Caco-2 (cell line): ENCODE measurements around the gene CYP2D6. TPM values are rescaled to one million over a fixed set of nuclear protein-coding genes. Genes with fewer than 3 reads are reported as not detected.
"Not testable (repeated sequence)": the region's sequence is repeated elsewhere in the genome, so short reads cannot be mapped to it uniquely, and the experiment has no call there.

Experiments used
- BruUV-seq: library from RNA; stranded (reverse); fragments of 400-500 nt; replicated peaks from 2 replicates; lab custom pipeline; 2021; lab: Mats Ljungman, UMichigan
- CTCF ChIA-PET: fragments of 300-600 bp; sonication (Branson Sonifier 250); formaldehyde crosslinking; loops from one replicate; lab custom pipeline; 2022; ENCODE audit warnings: antibody characterized with exemption; lab: Charles Lee
- POLR2A ChIA-PET: fragments of 300-600 bp; sonication (Branson Sonifier 250); formaldehyde crosslinking; loops from one replicate; lab custom pipeline; 2022; ENCODE audit warnings: antibody characterized with exemption; lab: Charles Lee
- DNase-seq, 2 experiments: peaks; one replicate each; pipeline versions ENCODE4 v3.0.0 to v3.0.0-alpha.2; 2020 to 2022
- H3K27me3 ChIP-seq: replicated peaks from 2 replicates; pipeline ENCODE4 v1.6.0; 2011; ENCODE audit warnings: low read length; ENCODE audit not compliant: control insufficient read depth, insufficient read depth
- H3K36me3 ChIP-seq: 2 replicates; pipeline ENCODE4 v1.5.1; 2011; ENCODE audit warnings: low read length; ENCODE audit not compliant: control insufficient read depth, insufficient read depth
- H3K4me1 ChIP-seq: fragments of 250-450 bp; sonication (Bioruptor Pico); 2 replicates; pipeline ENCODE4 v1.5.1; 2020; ENCODE audit warnings: mild to moderate bottlenecking
- H3K4me3 ChIP-seq: 2 replicates; pipeline ENCODE4 v1.5.1; 2011; ENCODE audit warnings: low read depth, mild to moderate bottlenecking, control low read depth, low read length
- H3K9me3 ChIP-seq: fragments of 250-450 bp; sonication (Bioruptor Pico); 2 replicates; pipeline ENCODE4 v1.5.1; 2020; ENCODE audit warnings: mild to moderate bottlenecking, moderate library complexity
- H3K27ac Mint-ChIP-seq: one replicate; pipeline ENCODE4 v1.8.0; 2022; ENCODE audit warnings: mixed read lengths; ENCODE audit not compliant: unreplicated experiment
- H3K27me3 Mint-ChIP-seq: one replicate; pipeline ENCODE4 v1.8.0; 2022; ENCODE audit warnings: mixed read lengths; ENCODE audit not compliant: insufficient read depth, unreplicated experiment
- H3K36me3 Mint-ChIP-seq: one replicate; pipeline ENCODE4 v1.8.0; 2022; ENCODE audit warnings: mild to moderate bottlenecking, mixed read lengths; ENCODE audit not compliant: insufficient read depth, unreplicated experiment
- H3K4me1 Mint-ChIP-seq: one replicate; pipeline ENCODE4 v1.8.0; 2022; ENCODE audit warnings: low read depth, mixed read lengths; ENCODE audit not compliant: unreplicated experiment
- H3K4me3 Mint-ChIP-seq: one replicate; pipeline ENCODE4 v1.8.0; 2022; ENCODE audit warnings: mild to moderate bottlenecking, moderate library complexity, mixed read lengths; ENCODE audit not compliant: unreplicated experiment
- H3K9me3 Mint-ChIP-seq: one replicate; pipeline ENCODE4 v1.8.0; 2022; ENCODE audit warnings: mixed read lengths; ENCODE audit not compliant: unreplicated experiment
- CTCF ChIP-seq, 2 experiments: fragments of 200-600 bp in 1 of 2; IDR thresholded peaks; 1 replicate in 1 of 2; 2 replicates in 1 of 2; pipeline versions ENCODE4 v1.5.1 to v1.8.0; 2011 to 2022; ENCODE audit warnings: antibody characterized with exemption in 1 of 2, control low read depth in 1 of 2, inconsistent platforms in 1 of 2, low read depth in 1 of 2, low read length in 1 of 2, mild to moderate bottlenecking in 1 of 2, moderate library complexity in 1 of 2; ENCODE audit not compliant: insufficient read depth in 1 of 2, severe bottlenecking in 1 of 2, unreplicated experiment in 1 of 2
- intact Hi-C: fragments of 100-400 bp; cut with micrococcal nuclease; formaldehyde crosslinking; loops from one replicate; pipeline ENCODE4 v1.10.0; 2022; ENCODE audit not compliant: unreplicated experiment
- total RNA-seq: library from RNA; stranded (reverse); gene quantifications from 2 replicates; pipeline ENCODE4 v1.2.3, GENCODE V29; 2022

The CYP2D6 gene
- total RNA-seq, 1 experiment from 2014 or later: 1.7 TPM

DNA sequence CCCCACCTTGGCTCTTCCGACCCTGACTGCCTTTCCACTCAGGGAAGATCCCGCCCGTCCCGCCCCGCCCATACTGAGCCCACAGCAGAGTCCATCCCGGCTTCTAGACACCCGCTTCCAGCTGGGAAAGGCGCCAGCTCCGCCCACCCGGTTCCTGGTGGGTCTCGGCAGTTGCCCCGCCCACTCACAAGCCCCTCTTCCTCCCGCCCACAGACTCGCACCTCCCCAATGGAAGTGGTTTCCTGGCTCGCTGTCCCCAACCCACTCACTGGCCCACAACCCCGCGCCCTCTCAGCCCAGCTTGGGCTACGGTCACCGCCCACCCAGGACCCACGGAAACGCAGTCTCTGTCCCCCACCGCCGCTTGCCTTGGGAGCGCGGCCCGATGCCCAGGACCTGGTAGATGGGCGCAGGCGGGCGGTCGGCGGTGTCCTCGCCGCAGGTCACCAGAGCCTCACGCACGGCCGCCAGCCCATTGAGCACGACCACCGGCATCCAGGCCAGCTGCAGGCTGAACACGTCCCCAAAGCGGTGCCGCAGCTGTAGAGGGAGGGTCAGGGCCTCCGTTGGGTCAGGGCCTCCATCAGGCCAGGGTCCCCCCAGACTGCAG, 22.2 kb upstream of the CYP2D6 start:
- no peak overlapping the region for H3K4me3 Mint-ChIP-seq
- intact Hi-C loops: no loop called here
- POLR2A ChIA-PET: no interaction called here

DNA sequence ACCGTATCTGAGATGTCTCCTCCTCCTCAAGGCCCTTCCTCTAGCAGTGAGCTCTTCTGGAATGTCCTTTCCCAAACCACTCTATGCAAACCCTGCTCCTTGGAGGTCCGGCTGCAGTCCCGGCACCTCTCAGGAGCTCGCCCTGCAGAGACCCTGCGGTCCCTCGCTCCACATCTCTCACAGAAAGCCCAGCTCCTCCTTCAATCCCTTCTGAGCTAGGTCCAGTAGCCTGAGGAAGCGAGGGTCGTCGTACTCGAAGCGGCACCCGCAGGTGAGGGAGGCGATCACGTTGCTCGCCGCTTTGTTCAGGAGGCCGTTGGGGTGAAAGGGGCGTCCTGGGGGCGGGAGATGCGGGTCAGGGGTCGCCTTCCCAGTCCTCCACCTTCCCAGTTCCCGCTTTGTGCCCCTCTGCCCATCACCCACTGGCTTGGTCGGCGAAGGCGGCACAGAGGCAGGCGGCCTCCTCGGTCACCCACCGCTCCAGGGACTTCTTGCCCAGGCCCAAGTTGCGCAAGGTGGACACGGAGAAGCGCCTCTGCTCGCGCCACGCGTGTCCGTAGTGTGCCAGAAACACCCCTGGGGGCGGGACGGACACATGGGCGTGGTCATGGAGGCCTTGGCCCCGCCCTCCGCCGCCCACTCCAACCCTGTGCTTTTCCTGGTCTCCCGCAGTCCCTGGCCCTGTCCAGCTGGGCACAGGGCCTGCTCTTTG, 21.5 kb upstream of the CYP2D6 start:
- no peak for TF ChIP-seq CTCF (IDR thresholded peaks at IDR 0.05; ENCODE audit: insufficient read depth in 1 of 2, low read depth in 1 of 2, low read length in 1 of 2, severe bottlenecking in 1 of 2, unreplicated experiment in 1 of 2)
- no peaks in the 10 kb centered on the region for H3K4me1 Mint-ChIP-seq
- H3K9me3 Mint-ChIP-seq: no peaks in the 10 kb centered on the region
- intact Hi-C loops: no loop called here
- CTCF ChIA-PET: no interaction called here
- peaks cover 50% of the 10 kb centered on the region for H3K36me3 Mint-ChIP-seq
- no peaks in the 10 kb centered on the region for H3K27me3 ChIP-seq
- no peak for DNase-seq
- no peaks in the 10 kb centered on the region for H3K36me3 ChIP-seq
- H3K4me3 ChIP-seq: no peak overlapping the region
- H3K4me3 Mint-ChIP-seq: no peak overlapping the region
- POLR2A ChIA-PET: no interaction called here
- H3K9me3 ChIP-seq: no peaks in the 10 kb centered on the region
- H3K4me1 ChIP-seq: no peaks in the 10 kb centered on the region
- peak overlapping the region; percentile 24 for H3K27ac Mint-ChIP-seq
- no TSS peak for BruUV-seq
- no peaks in the 10 kb centered on the region for H3K27me3 Mint-ChIP-seq

More for the DNA sequence above, 22.2 kb upstream of the CYP2D6 start:
- no peaks in the 10 kb centered on the region for H3K9me3 ChIP-seq
- Mint-ChIP-seq H3K36me3 (peaks cover 50% of the 10 kb centered on the region), H3K4me1 (no peaks in the 10 kb centered on the region), H3K27ac (no peak overlapping the region), H3K27me3 (no peaks in the 10 kb centered on the region), H3K9me3 (no peaks in the 10 kb centered on the region)
- CTCF ChIA-PET: no interaction called here
- no peaks in the 10 kb centered on the region for H3K27me3 ChIP-seq
- H3K4me1 ChIP-seq: no peaks in the 10 kb centered on the region
- no TSS peak for BruUV-seq
- H3K36me3 ChIP-seq: no peaks in the 10 kb centered on the region; the same call in 1 of the 2 replicates
- TF ChIP-seq CTCF (IDR thresholded peaks at IDR 0.05; ENCODE audit: insufficient read depth in 1 of 2, low read depth in 1 of 2, low read length in 1 of 2, severe bottlenecking in 1 of 2, unreplicated experiment in 1 of 2): no peak
- H3K4me3 ChIP-seq: no peak overlapping the region
- no peak for DNase-seq

GRCh38 chr22:42150727-42151590, 20.3 kb upstream of the CYP2D6 start:
- ChIA-PET CTCF (no interaction called here), POLR2A (no interaction called here)
- Mint-ChIP-seq H3K4me3 (no peak overlapping the region), H3K27ac (peak overlapping the region; percentile 24), H3K9me3 (no peaks in the 10 kb centered on the region), H3K36me3 (peaks cover 46% of the 10 kb centered on the region), H3K4me1 (no peaks in the 10 kb centered on the region), H3K27me3 (no peaks in the 10 kb centered on the region)
- no peaks in the 10 kb centered on the region for H3K9me3 ChIP-seq
- no peak for TF ChIP-seq CTCF (IDR thresholded peaks at IDR 0.05; ENCODE audit: insufficient read depth in 1 of 2, low read depth in 1 of 2, low read length in 1 of 2, severe bottlenecking in 1 of 2, unreplicated experiment in 1 of 2)
- no peak for DNase-seq
- no peaks in the 10 kb centered on the region for H3K27me3 ChIP-seq
- H3K4me1 ChIP-seq: no peaks in the 10 kb centered on the region
- H3K36me3 ChIP-seq: no peaks in the 10 kb centered on the region
- H3K4me3 ChIP-seq: no peak overlapping the region
- BruUV-seq: no TSS peak
- intact Hi-C loops: no loop called here

DNA sequence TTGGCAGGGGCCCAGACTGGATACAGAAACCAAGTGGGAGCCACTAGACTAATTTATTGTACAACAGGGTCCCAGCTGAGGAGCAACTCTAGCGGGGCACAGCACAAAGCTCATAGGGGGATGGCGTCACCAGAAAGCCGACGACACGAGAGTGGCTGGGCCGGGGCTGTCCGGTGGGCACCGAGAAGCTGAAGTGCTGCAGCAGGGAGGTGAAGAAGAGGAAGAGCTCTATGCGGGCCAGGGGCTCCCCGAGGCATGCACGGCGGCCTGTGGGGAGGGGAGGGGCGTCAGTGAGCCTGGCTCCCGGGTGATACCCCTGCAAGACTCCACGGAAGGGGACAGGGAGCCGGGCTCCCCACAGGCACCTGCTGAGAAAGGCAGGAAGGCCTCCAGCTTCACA, 19.2 kb upstream of the CYP2D6 start:
- H3K4me1 ChIP-seq, DNase-seq, H3K36me3 ChIP-seq, POLR2A ChIA-PET, intact Hi-C loops, CTCF ChIA-PET, H3K9me3 ChIP-seq, H3K27me3 ChIP-seq, H3K4me1 Mint-ChIP-seq, H3K27ac Mint-ChIP-seq, BruUV-seq, H3K4me3 ChIP-seq, H3K9me3 Mint-ChIP-seq, H3K4me3 Mint-ChIP-seq, H3K27me3 Mint-ChIP-seq: not testable (repeated sequence)
- peaks cover 50% of the 10 kb centered on the region for H3K36me3 Mint-ChIP-seq
